Muscle layer of duodenum (tissue), 2 donors: ENCODE data around the gene ZXDC.

Experiments
- H3K27ac ChIP-seq: one replicate; pipeline ENCODE4 v1.7.0; 2013; ENCODE audit warnings: mild to moderate bottlenecking, low read length
- H3K27me3 ChIP-seq: one replicate; pipeline ENCODE4 v1.7.0; 2013; ENCODE audit warnings: low read depth, mild to moderate bottlenecking, control low read depth, low read length
- H3K36me3 ChIP-seq, 2 donors: one replicate each; pipeline ENCODE4 v1.7.0; 2013; ENCODE audit warnings: low read length in 2 of 2, control low read depth in 1 of 2, mild to moderate bottlenecking in 1 of 2; ENCODE audit not compliant: insufficient read depth in 2 of 2, control insufficient read depth in 1 of 2
- H3K4me1 ChIP-seq, 2 donors: one replicate each; pipeline ENCODE4 v1.7.0; 2013; ENCODE audit warnings: low read length in 2 of 2, mild to moderate bottlenecking in 2 of 2, control low read depth in 1 of 2, moderate library complexity in 1 of 2; ENCODE audit not compliant: insufficient read depth in 2 of 2, control insufficient read depth in 1 of 2
- H3K4me3 ChIP-seq, 2 donors: one replicate each; pipeline ENCODE4 v1.7.0; 2013; ENCODE audit warnings: low read length in 2 of 2, low read depth in 1 of 2, mild to moderate bottlenecking in 1 of 2
- H3K9me3 ChIP-seq, 2 donors: one replicate each; pipeline ENCODE4 v1.7.0; 2013; ENCODE audit warnings: low read length in 2 of 2, control low read depth in 1 of 2, mild to moderate bottlenecking in 1 of 2; ENCODE audit not compliant: control insufficient read depth in 1 of 2
- donor health status: healthy.

ZXDC gene

GRCh38 chr3:126456766-126457388 lies 18.8 kb downstream of the ZXDC start:
- Histone ChIP-seq H3K4me1 (no peaks in the 10 kb centered on the region), H3K9me3 (no peaks in the 10 kb centered on the region), H3K4me3 (no peak overlapping the region), H3K27ac (no peak overlapping the region), H3K27me3 (no peaks in the 10 kb centered on the region), H3K36me3 (peaks cover 48 to 66% of the 10 kb centered on the region in 2 donors)

GRCh38 chr3:126456211-126456610 lies 19.5 kb downstream of the ZXDC start:
- H3K36me3 ChIP-seq, result peaks cover 47 to 66% of the 10 kb centered on the region in 2 donors
- H3K4me1 ChIP-seq, result no peaks in the 10 kb centered on the region
- H3K9me3 ChIP-seq, result no peaks in the 10 kb centered on the region
- no peaks in the 10 kb centered on the region for H3K27me3 ChIP-seq
- H3K4me3 ChIP-seq, result no peak overlapping the region
- no peak overlapping the region for H3K27ac ChIP-seq

DNA sequence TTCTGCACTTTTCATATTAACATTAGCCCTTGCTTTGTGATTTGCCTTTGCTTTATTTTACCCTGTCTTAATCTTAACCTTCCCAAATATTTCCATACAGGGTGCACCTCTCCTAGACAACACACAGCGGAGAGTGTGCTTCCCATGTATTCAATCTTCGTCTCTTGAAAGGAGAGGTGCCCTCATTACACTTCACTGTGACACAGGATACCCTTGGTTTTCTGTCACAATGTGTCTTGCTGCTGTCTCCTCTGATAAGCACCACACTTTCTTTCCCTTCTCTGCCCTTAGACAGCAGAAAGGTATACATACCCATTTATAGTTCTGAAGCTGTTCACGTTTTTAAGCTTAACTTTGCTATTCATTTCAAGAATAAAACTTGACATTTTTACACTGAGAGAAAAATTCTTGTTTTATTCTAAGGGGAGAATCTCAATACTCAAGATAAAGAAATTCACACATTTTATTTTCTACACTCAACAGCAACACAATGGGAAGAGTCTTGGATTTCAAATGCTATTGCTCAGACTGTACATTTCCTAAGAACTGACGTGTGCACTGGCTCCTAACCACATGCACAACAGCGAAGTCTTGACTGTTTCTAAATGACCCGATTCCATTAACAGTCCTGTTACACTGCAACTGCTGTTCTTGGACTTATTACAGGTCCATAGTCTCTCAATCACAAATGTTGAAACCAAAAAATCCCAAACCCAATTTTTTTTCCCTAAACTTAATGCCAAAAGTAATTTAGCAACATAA lies 21.1 kb downstream of the ZXDC start:
- Histone ChIP-seq H3K4me1 (no peaks in the 10 kb centered on the region), H3K4me3 (no peak overlapping the region), H3K36me3 (peaks cover 46 to 67% of the 10 kb centered on the region in 2 donors), H3K27me3 (no peaks in the 10 kb centered on the region), H3K9me3 (no peaks in the 10 kb centered on the region), H3K27ac (no peak overlapping the region)

- H3K36me3 ChIP-seq, result peaks cover 42 to 67% of the 10 kb centered on the region in 2 donors
- H3K27ac ChIP-seq, result no peak overlapping the region
- H3K27me3 ChIP-seq, result no peaks in the 10 kb centered on the region
- H3K4me1 ChIP-seq, result no peaks in the 10 kb centered on the region
- H3K9me3 ChIP-seq, result no peaks in the 10 kb centered on the region
- H3K4me3 ChIP-seq, result no peak overlapping the region
Observed at GRCh38 chr3:126454025-126454424, 21.7 kb downstream of the ZXDC start.

DNA sequence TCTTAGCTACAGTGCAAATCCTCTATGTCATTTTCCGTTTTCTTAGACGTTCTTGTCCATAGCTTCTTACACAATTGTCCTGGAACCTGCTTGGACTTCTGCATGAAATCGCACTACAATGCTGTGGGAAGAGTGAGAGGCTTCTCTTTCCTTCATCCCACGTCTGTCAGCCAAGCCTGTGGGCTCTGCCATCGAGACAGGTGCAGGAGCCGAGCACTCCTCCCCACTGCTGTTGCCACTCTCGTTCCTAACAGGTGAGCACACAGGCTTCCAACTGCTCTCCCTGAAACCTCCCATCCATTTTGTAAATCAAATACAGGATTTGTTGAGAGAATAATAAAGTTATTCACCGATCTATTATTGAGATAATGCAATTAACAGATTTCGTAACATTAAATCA lies 23.5 kb downstream of the ZXDC start:
- no peaks in the 10 kb centered on the region for H3K27me3 ChIP-seq
- H3K4me1 ChIP-seq, result no peaks in the 10 kb centered on the region
- no peak overlapping the region for H3K27ac ChIP-seq
- peaks cover 45 to 62% of the 10 kb centered on the region in 2 donors for H3K36me3 ChIP-seq
- H3K9me3 ChIP-seq, result no peaks in the 10 kb centered on the region
- H3K4me3 ChIP-seq, result no peak overlapping the region

- H3K27ac ChIP-seq, result no peak overlapping the region
- H3K27me3 ChIP-seq, result no peaks in the 10 kb centered on the region
- peaks cover 38 to 55% of the 10 kb centered on the region in 2 donors for H3K36me3 ChIP-seq
- H3K4me1 ChIP-seq, result no peaks in the 10 kb centered on the region
- H3K9me3 ChIP-seq, result no peaks in the 10 kb centered on the region
- H3K4me3 ChIP-seq, result no peak overlapping the region
Observed at GRCh38 chr3:126451511-126451910, 24.2 kb downstream of the ZXDC start.

DNA sequence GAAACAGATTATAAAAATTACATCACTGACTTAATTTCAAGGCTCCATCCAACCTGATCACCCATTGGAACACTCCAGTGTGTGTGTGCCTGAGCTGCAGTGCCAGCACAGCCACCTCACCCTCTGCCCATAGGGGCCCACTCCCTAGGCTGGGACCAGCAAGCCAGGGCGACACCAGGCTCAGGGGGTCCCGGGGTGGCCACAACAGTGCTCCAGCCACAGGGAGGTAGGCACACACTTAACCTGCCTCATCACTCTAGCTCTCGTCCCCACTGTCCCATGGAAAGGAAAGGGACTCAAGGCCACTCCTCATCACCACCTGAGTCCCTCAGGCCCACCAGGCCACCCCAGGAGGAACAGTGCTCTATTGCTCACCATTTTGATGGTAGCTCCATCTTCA lies 24.9 kb downstream of the ZXDC start:
- Histone ChIP-seq H3K27me3 (no peaks in the 10 kb centered on the region), H3K36me3 (peaks cover 34 to 48% of the 10 kb centered on the region in 2 donors)

GRCh38 chr3:126450219-126450618 lies 25.5 kb downstream of the ZXDC start:
- Histone ChIP-seq H3K27me3 (no peaks in the 10 kb centered on the region), H3K9me3 (no peaks in the 10 kb centered on the region), H3K36me3 (peaks cover 34 to 45% of the 10 kb centered on the region in 2 donors), H3K27ac (no peak overlapping the region), H3K4me1 (no peaks in the 10 kb centered on the region), H3K4me3 (no peak overlapping the region)

More for the DNA sequence above, 24.9 kb downstream of the ZXDC start:
- no peaks in the 10 kb centered on the region for H3K4me1 ChIP-seq
- H3K9me3 ChIP-seq, result no peaks in the 10 kb centered on the region
- no peak overlapping the region for H3K4me3 ChIP-seq
- H3K27ac ChIP-seq, result no peak overlapping the region

- Histone ChIP-seq H3K27ac (no peak overlapping the region), H3K27me3 (no peaks in the 10 kb centered on the region), H3K4me3 (no peak overlapping the region), H3K9me3 (no peaks in the 10 kb centered on the region), H3K4me1 (no peaks in the 10 kb centered on the region), H3K36me3 (peaks cover 34 to 44% of the 10 kb centered on the region in 2 donors)
Observed at GRCh38 chr3:126449621-126450051, 26.1 kb downstream of the ZXDC start.

GRCh38 chr3:126448893-126449180 lies 26.9 kb downstream of the ZXDC start:
- H3K4me1 ChIP-seq, result no peaks in the 10 kb centered on the region
- H3K27me3 ChIP-seq, result no peaks in the 10 kb centered on the region
- no peak overlapping the region for H3K27ac ChIP-seq
- no peak overlapping the region for H3K4me3 ChIP-seq
- peaks cover 34 to 44% of the 10 kb centered on the region in 2 donors for H3K36me3 ChIP-seq
- H3K9me3 ChIP-seq, result no peaks in the 10 kb centered on the region

- H3K36me3 ChIP-seq, result peaks cover 34 to 44% of the 10 kb centered on the region in 2 donors
- H3K9me3 ChIP-seq, result no peaks in the 10 kb centered on the region
- no peaks in the 10 kb centered on the region for H3K27me3 ChIP-seq
- no peak overlapping the region for H3K4me3 ChIP-seq
- no peak overlapping the region for H3K27ac ChIP-seq
- no peaks in the 10 kb centered on the region for H3K4me1 ChIP-seq
Observed at GRCh38 chr3:126448136-126448892, 27.4 kb downstream of the ZXDC start.
